ENCODE results near the gene KIF26B. TPM values are rescaled to one million over a fixed set of nuclear protein-coding genes. Genes with fewer than 3 reads are reported as not detected.

Gene KIF26B
- total and polyA plus RNA-seq, 10 of the 15 experiments (the other 5 are each of a cell fraction or from before 2014, with no cell fraction given) = 0.35 to 11.6 (median 2.2) TPM

DNA sequence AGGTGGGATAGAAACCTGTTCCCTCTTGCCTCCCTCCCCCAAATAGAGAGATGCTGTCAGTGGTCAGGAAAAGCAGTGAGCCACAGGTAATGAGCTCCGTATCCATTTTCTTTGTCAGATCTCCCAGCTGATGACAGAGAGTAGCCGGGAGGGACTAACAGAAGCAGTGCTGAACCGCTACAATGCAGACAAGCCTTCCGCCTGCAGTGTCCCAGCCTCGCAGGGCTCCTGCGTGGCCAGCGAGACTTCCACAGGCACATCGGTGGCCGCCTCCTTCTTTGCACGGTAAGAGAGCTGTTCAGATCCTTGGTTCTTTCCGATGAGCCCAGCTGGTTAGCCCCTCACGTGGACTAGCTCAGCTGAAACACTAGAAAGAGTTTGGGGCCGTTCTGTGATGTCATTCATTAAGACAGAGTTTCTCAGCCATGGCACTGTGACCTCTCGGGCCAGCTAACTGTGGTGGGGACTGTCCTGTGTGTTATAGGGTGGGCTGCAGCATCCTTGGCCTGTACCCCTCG, 264.7 kb downstream of the KIF26B start:
- H3K79me2 ChIP-seq (ENCODE audit: control insufficient read depth, insufficient read depth, low read length) = no peaks in the 10 kb centered on the region
- H3K27ac ChIP-seq (ENCODE audit: control insufficient read depth, insufficient read depth) = no peak overlapping the region
- SMC1A ChIA-PET (ENCODE audit: uncharacterized antibody, unreplicated experiment) = no interaction called here
- H3K27me3 ChIP-seq (replicated peaks in 1 of 2; ENCODE audit: control insufficient read depth in 2 of 2, insufficient read depth in 2 of 2, low read length in 1 of 2) = peaks cover 0 to 3% of the 10 kb centered on the region in 2 experiments; a peak in 3 of 4 replicates
- no peak for DNase-seq (ENCODE audit: low read depth, low spot score)
- in situ Hi-C loops (cut with MboI) = no loop called here
- no peak overlapping the region for H3K4me2 ChIP-seq (ENCODE audit: control insufficient read depth, insufficient read depth)
- no peak overlapping the region for H3K4me3 ChIP-seq
- POLR2A ChIA-PET = no interaction called here
- no peaks in the 10 kb centered on the region for H4K20me1 ChIP-seq (ENCODE audit: control insufficient read depth, insufficient read depth)
- H3K4me1 ChIP-seq (ENCODE audit: control insufficient read depth, insufficient read depth, low read length) = no peaks in the 10 kb centered on the region
- FAIRE-seq = no peak
- H3K9ac ChIP-seq (ENCODE audit: control insufficient read depth, insufficient read depth, low read length) = no peak overlapping the region
- intact Hi-C loops (cut with micrococcal nuclease; ENCODE audit: unreplicated experiment) = no loop called here
- no peak for ATAC-seq
- H3K9me3 ChIP-seq (replicated peaks; ENCODE audit: control insufficient read depth, insufficient read depth, low read length) = no peaks in the 10 kb centered on the region
- TF ChIP-seq IRF4 (IDR thresholded peaks at IDR 0.05; ENCODE audit: low read depth, low read length) (no peak), WRNIP1 (IDR thresholded peaks at IDR 0.05; ENCODE audit: borderline replicate concordance, low read depth, low read length) (no peak), CBX5 (IDR thresholded peaks at IDR 0.05; ENCODE audit: low read depth) (no peak), ZBTB33 (IDR thresholded peaks at IDR 0.05) (no peak), CREB1 (IDR thresholded peaks at IDR 0.05; ENCODE audit: low read depth) (no peak), HSF1 (IDR thresholded peaks at IDR 0.05; ENCODE audit: low read depth, low read length) (no peak), NFYB (IDR thresholded peaks at IDR 0.05; ENCODE audit: insufficient read depth, low read depth, low read length) (no peak), POLR2AphosphoS5 (IDR thresholded peaks at IDR 0.05; ENCODE audit: low read length) (no peak), SUPT20H (IDR thresholded peaks at IDR 0.05; ENCODE audit: borderline replicate concordance, control insufficient read depth, low read depth, low read length) (no peak)
- TF ChIP-seq, protein P1, sequence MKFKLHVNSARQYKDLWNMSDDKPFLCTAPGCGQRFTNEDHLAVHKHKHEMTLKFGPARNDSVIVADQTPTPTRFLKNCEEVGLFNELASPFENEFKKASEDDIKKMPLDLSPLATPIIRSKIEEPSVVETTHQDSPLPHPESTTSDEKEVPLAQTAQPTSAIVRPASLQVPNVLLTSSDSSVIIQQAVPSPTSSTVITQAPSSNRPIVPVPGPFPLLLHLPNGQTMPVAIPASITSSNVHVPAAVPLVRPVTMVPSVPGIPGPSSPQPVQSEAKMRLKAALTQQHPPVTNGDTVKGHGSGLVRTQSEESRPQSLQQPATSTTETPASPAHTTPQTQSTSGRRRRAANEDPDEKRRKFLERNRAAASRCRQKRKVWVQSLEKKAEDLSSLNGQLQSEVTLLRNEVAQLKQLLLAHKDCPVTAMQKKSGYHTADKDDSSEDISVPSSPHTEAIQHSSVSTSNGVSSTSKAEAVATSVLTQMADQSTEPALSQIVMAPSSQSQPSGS (IDR thresholded peaks at IDR 0.05; ENCODE audit: low read length) = no peak
- TF ChIP-seq, protein P2, sequence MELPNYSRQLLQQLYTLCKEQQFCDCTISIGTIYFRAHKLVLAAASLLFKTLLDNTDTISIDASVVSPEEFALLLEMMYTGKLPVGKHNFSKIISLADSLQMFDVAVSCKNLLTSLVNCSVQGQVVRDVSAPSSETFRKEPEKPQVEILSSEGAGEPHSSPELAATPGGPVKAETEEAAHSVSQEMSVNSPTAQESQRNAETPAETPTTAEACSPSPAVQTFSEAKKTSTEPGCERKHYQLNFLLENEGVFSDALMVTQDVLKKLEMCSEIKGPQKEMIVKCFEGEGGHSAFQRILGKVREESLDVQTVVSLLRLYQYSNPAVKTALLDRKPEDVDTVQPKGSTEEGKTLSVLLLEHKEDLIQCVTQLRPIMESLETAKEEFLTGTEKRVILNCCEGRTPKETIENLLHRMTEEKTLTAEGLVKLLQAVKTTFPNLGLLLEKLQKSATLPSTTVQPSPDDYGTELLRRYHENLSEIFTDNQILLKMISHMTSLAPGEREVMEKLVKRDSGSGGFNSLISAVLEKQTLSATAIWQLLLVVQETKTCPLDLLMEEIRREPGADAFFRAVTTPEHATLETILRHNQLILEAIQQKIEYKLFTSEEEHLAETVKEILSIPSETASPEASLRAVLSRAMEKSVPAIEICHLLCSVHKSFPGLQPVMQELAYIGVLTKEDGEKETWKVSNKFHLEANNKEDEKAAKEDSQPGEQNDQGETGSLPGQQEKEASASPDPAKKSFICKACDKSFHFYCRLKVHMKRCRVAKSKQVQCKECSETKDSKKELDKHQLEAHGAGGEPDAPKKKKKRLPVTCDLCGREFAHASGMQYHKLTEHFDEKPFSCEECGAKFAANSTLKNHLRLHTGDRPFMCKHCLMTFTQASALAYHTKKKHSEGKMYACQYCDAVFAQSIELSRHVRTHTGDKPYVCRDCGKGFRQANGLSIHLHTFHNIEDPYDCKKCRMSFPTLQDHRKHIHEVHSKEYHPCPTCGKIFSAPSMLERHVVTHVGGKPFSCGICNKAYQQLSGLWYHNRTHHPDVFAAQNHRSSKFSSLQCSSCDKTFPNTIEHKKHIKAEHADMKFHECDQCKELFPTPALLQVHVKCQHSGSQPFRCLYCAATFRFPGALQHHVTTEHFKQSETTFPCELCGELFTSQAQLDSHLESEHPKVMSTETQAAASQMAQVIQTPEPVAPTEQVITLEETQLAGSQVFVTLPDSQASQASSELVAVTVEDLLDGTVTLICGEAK (IDR thresholded peaks at IDR 0.05; ENCODE audit: borderline replicate concordance) = no peak
- CTCF ChIA-PET = no interaction called here
- H2AFZ ChIP-seq (ENCODE audit: control insufficient read depth, low read depth, low read length) = no peak overlapping the region
- no peaks in the 10 kb centered on the region for H3K36me3 ChIP-seq (ENCODE audit: control insufficient read depth in 2 of 2, insufficient read depth in 2 of 2, low read length in 1 of 2)
- 28% methylated on average over 15 of the region's 15 CpGs for WGBS (ENCODE audit: insufficient coverage, insufficient replicate concordance, low lambda C conversion rate, missing lambda C conversion rate)
- BruUV-seq (replicated peaks) = no TSS peak
- RAD21 ChIA-PET (ENCODE audit: unreplicated experiment) = no interaction called here
